ENCODE measurements around the gene CIC. TPM values are rescaled to one million over a fixed set of nuclear protein-coding genes. Genes with fewer than 3 reads are reported as not detected.

The CIC gene
- total RNA-seq, 2 experiments from 2014 or later, result 114 to 119 TPM

- DNase-seq (peak in 2 of 14 experiments; percentile 53 to 60), ATAC-seq (ENCODE audit: poor library complexity) (no peak)
- Mint-ChIP-seq H3K4me3 (peak overlapping the region; percentile 99), H3K27me3 (no peaks in the 10 kb centered on the region), H3K4me1 (ENCODE audit: low read depth) (peaks cover 33% of the 10 kb centered on the region), H3K27ac (peak overlapping the region; percentile 93), H3K9me3 (no peaks in the 10 kb centered on the region), H3K36me3 (ENCODE audit: low read depth) (peaks cover 16% of the 10 kb centered on the region)
- POLR2A ChIA-PET, result interaction anchor here (0.6 to 1.1 kb wide), 4 partner anchors 8 to 177 kb away, joined by 3 to 5 read pairs (median 4); partner anchors contain the start of gene ZNF574
- no peaks in the 10 kb centered on the region for H3K9me3 ChIP-seq (ENCODE audit: control insufficient read depth in 1 of 2, insufficient read depth in 1 of 2, low read length in 2 of 2)
- H3K4me1 ChIP-seq (ENCODE audit: insufficient read depth, low read length), result peaks cover 43% of the 10 kb centered on the region
- intact Hi-C loops (cut with DNase I, micrococcal nuclease), result no loop called here
- peak overlapping the region; percentile 100 for H3K4me3 ChIP-seq (ENCODE audit: low read length)
- H3K27me3 ChIP-seq (ENCODE audit: control insufficient read depth in 1 of 2, insufficient read depth in 2 of 2, low read length in 2 of 2), result no peaks in the 10 kb centered on the region
- H3K27ac ChIP-seq (ENCODE audit: low read depth in 1 of 2, low read length in 2 of 2), result peak overlapping the region; percentile 57 to 64
- TF ChIP-seq, protein P1, sequence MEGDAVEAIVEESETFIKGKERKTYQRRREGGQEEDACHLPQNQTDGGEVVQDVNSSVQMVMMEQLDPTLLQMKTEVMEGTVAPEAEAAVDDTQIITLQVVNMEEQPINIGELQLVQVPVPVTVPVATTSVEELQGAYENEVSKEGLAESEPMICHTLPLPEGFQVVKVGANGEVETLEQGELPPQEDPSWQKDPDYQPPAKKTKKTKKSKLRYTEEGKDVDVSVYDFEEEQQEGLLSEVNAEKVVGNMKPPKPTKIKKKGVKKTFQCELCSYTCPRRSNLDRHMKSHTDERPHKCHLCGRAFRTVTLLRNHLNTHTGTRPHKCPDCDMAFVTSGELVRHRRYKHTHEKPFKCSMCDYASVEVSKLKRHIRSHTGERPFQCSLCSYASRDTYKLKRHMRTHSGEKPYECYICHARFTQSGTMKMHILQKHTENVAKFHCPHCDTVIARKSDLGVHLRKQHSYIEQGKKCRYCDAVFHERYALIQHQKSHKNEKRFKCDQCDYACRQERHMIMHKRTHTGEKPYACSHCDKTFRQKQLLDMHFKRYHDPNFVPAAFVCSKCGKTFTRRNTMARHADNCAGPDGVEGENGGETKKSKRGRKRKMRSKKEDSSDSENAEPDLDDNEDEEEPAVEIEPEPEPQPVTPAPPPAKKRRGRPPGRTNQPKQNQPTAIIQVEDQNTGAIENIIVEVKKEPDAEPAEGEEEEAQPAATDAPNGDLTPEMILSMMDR (IDR thresholded peaks at IDR 0.05), result no peak
- CTCF ChIA-PET, result interaction anchor here (1.1 to 2.0 kb wide), 2 partner anchors 8 to 27 kb away, joined by 3 to 7 read pairs; no protein-coding TSS in a partner anchor
- peaks cover 18% of the 10 kb centered on the region for H3K36me3 ChIP-seq (ENCODE audit: insufficient read depth, low read length)
Measured at GRCh38 chr19:42252365-42253244, 16.4 kb upstream of the CIC start.

- Histone ChIP-seq H3K27me3 (ENCODE audit: control insufficient read depth in 1 of 2, insufficient read depth in 2 of 2, low read length in 2 of 2) (no peaks in the 10 kb centered on the region), H3K36me3 (ENCODE audit: insufficient read depth, low read length) (peaks cover 17% of the 10 kb centered on the region), H3K4me3 (ENCODE audit: low read length) (peak overlapping the region; percentile 100), H3K27ac (ENCODE audit: low read depth in 1 of 2, low read length in 2 of 2) (peak overlapping the region; percentile 97 to 98), H3K9me3 (ENCODE audit: control insufficient read depth in 1 of 2, insufficient read depth in 1 of 2, low read length in 2 of 2) (no peaks in the 10 kb centered on the region), H3K4me1 (ENCODE audit: insufficient read depth, low read length) (peaks cover 43% of the 10 kb centered on the region)
- ChIA-PET POLR2A (interaction anchor here (1.0 kb wide), 2 partner anchors 9 to 178 kb away, joined by 3 to 5 read pairs; partner anchors contain the start of gene ZNF574), CTCF (interaction anchor here (1.1 kb wide), 1 partner anchor 9 kb away, joined by 3 read pairs; no protein-coding TSS in a partner anchor)
- H3K27ac Mint-ChIP-seq, result peak overlapping the region; percentile 93
- H3K4me1 Mint-ChIP-seq (ENCODE audit: low read depth), result peaks cover 33% of the 10 kb centered on the region
- ATAC-seq (ENCODE audit: poor library complexity) (peak; percentile 24), DNase-seq (peak; percentile 34 to 77 (median 58))
- intact Hi-C loops (cut with DNase I, micrococcal nuclease), result loop anchor here (1.0 to 2.0 kb wide), 3 partner anchors 8 to 27 kb away; no protein-coding TSS in a partner anchor
- peak overlapping the region; percentile 99 for H3K4me3 Mint-ChIP-seq
- no peaks in the 10 kb centered on the region for H3K27me3 Mint-ChIP-seq
- H3K9me3 Mint-ChIP-seq, result no peaks in the 10 kb centered on the region
- TF ChIP-seq, protein P1 (IDR thresholded peaks at IDR 0.05), result no peak
- peaks cover 16% of the 10 kb centered on the region for H3K36me3 Mint-ChIP-seq (ENCODE audit: low read depth)
Measured at GRCh38 chr19:42253245-42254088, 15.6 kb upstream of the CIC start.

Measured in CD4-positive, alpha-beta T cell (primary cell).